PC-9 (cell line): ENCODE data around the gene SUFU.

ENCODE experiments used
- EZH2 ChIP-seq: fragments of 200-600 bp; sonication (generic); IDR thresholded peaks from 2 replicates; pipeline ENCODE4 v1.8.0; 2017; ENCODE audit warnings: antibody characterized with exemption, low read depth
- TF ChIP-seq, protein P1 (sequence below): fragments of 200-600 bp; sonication (generic); conservative IDR thresholded peaks from 2 replicates; pipeline ENCODE4 v1.6.1; 2017; ENCODE audit warnings: mixed run types, antibody characterized with exemption, mild to moderate bottlenecking, moderate library complexity

DNA sequence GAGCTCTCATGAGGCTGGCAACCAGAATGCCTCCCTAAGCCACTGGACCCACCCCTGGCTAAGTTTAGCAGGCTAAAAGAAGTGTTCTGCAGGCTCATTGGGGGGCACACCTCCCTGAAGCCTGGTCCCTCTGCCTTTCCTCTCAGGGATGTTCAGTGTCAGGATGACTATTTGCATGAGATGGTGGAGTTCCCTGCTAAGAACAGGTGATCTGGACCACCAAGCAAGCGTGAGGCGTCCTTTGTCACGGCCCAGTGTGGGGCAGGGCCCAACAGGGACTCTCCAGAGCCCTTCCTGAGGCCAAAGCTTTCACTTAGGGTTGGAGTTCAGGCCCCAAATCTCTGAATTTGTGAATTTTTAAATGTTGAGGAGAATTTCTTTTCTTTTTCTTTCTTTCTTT lies 12.0 kb downstream of the SUFU start:
- TF ChIP-seq, protein P1, sequence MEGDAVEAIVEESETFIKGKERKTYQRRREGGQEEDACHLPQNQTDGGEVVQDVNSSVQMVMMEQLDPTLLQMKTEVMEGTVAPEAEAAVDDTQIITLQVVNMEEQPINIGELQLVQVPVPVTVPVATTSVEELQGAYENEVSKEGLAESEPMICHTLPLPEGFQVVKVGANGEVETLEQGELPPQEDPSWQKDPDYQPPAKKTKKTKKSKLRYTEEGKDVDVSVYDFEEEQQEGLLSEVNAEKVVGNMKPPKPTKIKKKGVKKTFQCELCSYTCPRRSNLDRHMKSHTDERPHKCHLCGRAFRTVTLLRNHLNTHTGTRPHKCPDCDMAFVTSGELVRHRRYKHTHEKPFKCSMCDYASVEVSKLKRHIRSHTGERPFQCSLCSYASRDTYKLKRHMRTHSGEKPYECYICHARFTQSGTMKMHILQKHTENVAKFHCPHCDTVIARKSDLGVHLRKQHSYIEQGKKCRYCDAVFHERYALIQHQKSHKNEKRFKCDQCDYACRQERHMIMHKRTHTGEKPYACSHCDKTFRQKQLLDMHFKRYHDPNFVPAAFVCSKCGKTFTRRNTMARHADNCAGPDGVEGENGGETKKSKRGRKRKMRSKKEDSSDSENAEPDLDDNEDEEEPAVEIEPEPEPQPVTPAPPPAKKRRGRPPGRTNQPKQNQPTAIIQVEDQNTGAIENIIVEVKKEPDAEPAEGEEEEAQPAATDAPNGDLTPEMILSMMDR, result no peak
- TF ChIP-seq EZH2, result no peak
